HCT116 (cell line): ENCODE results near the gene ASIC3. TPM values are rescaled to one million over a fixed set of nuclear protein-coding genes. Genes with fewer than 3 reads are reported as not detected.
"Not testable (repeated sequence)": the region's sequence is repeated elsewhere in the genome, so short reads cannot be mapped to it uniquely, and the experiment has no call there.

ENCODE experiments used
- ATAC-seq: fragments of 200-7000 bp; cut with Tn5 transposase; 2 replicates; pipeline ENCODE4 v1.9.1; 2020; ENCODE audit warnings: mild to moderate bottlenecking, moderate library complexity
- BruUV-seq: library from RNA; stranded (reverse); fragments of 400-500 nt; replicated peaks from 2 replicates; lab custom pipeline; 2021; lab: Mats Ljungman, UMichigan
- CTCF ChIA-PET: fragments of 300-600 bp; sonication (Branson Sonifier 250); formaldehyde crosslinking; loops from one replicate; lab custom pipeline; 2021; ENCODE audit warnings: antibody characterized with exemption; lab: Charles Lee
- POLR2A ChIA-PET: fragments of 300-600, 350-600 bp; sonication (Branson Sonifier 250); formaldehyde crosslinking; loops from one replicate; lab custom pipeline; 2021; ENCODE audit warnings: antibody characterized with exemption; lab: Charles Lee
- RAD21 ChIA-PET, 2 experiments: fragments of 300-600 bp; sonication (Branson Sonifier 250); formaldehyde crosslinking; loops; one replicate each; lab custom pipeline; 2023; ENCODE audit warnings: low total read pairs in 2 of 2; ENCODE audit not compliant: uncharacterized antibody in 2 of 2, unreplicated experiment in 2 of 2, low non-redundant PET in 1 of 2; lab: Charles Lee
- DNase-seq: peaks from one replicate; pipeline ENCODE4 v3.0.0-alpha.2; 2010; ENCODE audit warnings: low read depth, low spot score
- H2AFZ ChIP-seq: fragments of 200-600 bp; shearing (Covaris generic), sonication (generic); 2 replicates; pipeline ENCODE4 v1.6.1; 2017; ENCODE audit warnings: low read depth, mixed run types, mixed read lengths, antibody characterized with exemption, low read length; ENCODE audit not compliant: poor library complexity, severe bottlenecking
- H3K27ac ChIP-seq: 2 replicates; pipeline ENCODE4 v1.5.1; 2012; ENCODE audit warnings: low read depth, low read length
- H3K27me3 ChIP-seq: fragments of 200-600 bp; sonication (generic); 2 replicates; pipeline ENCODE4 v1.6.1; 2016; ENCODE audit warnings: mixed run types, low read length, mixed read lengths; ENCODE audit not compliant: insufficient read depth
- H3K36me3 ChIP-seq, 2 experiments: fragments of 200-500 bp in 1 of 2; fragments of 200-600 bp in 1 of 2; sonication (Bioruptor generic) in 1 of 2; sonication (generic) in 1 of 2; 2 replicates each; pipeline versions ENCODE4 v1.5.1 to v1.6.1; 2014 to 2016; ENCODE audit warnings: low read length in 2 of 2, inconsistent platforms in 1 of 2, mixed read lengths in 1 of 2, mixed run types in 1 of 2; ENCODE audit not compliant: insufficient read depth in 2 of 2, control insufficient read depth in 1 of 2
- H3K4me1 ChIP-seq, 2 experiments: fragments of 200-600 bp in 1 of 2; sonication (generic) in 1 of 2; 2 replicates each; pipeline versions ENCODE4 v1.5.1 to v1.6.1; 2012 to 2017; ENCODE audit warnings: low read length in 2 of 2, inconsistent platforms in 1 of 2, mild to moderate bottlenecking in 1 of 2, mixed read lengths in 1 of 2, mixed run types in 1 of 2, moderate library complexity in 1 of 2; ENCODE audit not compliant: insufficient read depth in 2 of 2, control insufficient read depth in 1 of 2
- H3K4me2 ChIP-seq: fragments of 200-600 bp; sonication (generic); 2 replicates; pipeline ENCODE4 v1.6.1; 2017; ENCODE audit warnings: mixed run types, low read length, mixed read lengths
- H3K4me3 ChIP-seq, 2 experiments: fragments of 200-600 bp in 1 of 2; sonication (generic) in 1 of 2; replicated peaks in 1 of 2; 2 replicates each; pipeline ENCODE4 v1.5.1; 2011 to 2016; ENCODE audit warnings: low read length in 2 of 2, control low read depth in 1 of 2, low read depth in 1 of 2, mild to moderate bottlenecking in 1 of 2, mixed read lengths in 1 of 2, mixed run types in 1 of 2
- H3K79me2 ChIP-seq: fragments of 200-600 bp; sonication (generic); 2 replicates; pipeline ENCODE4 v1.6.1; 2017; ENCODE audit warnings: mild to moderate bottlenecking, mixed run types, low read length, moderate library complexity, mixed read lengths; ENCODE audit not compliant: insufficient read depth
- H3K9ac ChIP-seq: fragments of 200-600 bp; sonication (generic); 2 replicates; pipeline ENCODE4 v1.6.1; 2016; ENCODE audit warnings: low read length, mixed read lengths
- H3K9me2 ChIP-seq: fragments of 200-600 bp; sonication (generic), shearing (Covaris generic); 2 replicates; pipeline ENCODE4 v1.6.1; 2017; ENCODE audit warnings: mixed run types, mild to moderate bottlenecking, moderate library complexity; ENCODE audit not compliant: insufficient read depth
- H3K9me3 ChIP-seq, 2 experiments: fragments of 200-500 bp in 1 of 2; fragments of 200-600 bp in 1 of 2; sonication (Bioruptor generic) in 1 of 2; sonication (generic) in 1 of 2; 2 replicates each; pipeline ENCODE4 v1.6.1; 2014 to 2017; ENCODE audit warnings: low read length in 2 of 2, mixed read lengths in 2 of 2, inconsistent platforms in 1 of 2, low read depth in 1 of 2, mild to moderate bottlenecking in 1 of 2, mixed run types in 1 of 2, moderate library complexity in 1 of 2; ENCODE audit not compliant: control insufficient read depth in 1 of 2, insufficient read depth in 1 of 2
- H4K20me1 ChIP-seq: fragments of 200-600 bp; sonication (generic), shearing (Covaris generic); 2 replicates; pipeline ENCODE4 v1.6.1; 2017; ENCODE audit warnings: mixed run types, mild to moderate bottlenecking, moderate library complexity; ENCODE audit not compliant: insufficient read depth
- ATF3 ChIP-seq: IDR thresholded peaks from 2 replicates; pipeline ENCODE4 v1.6.1; 2012
- CTCF ChIP-seq, 3 experiments: fragments of 200-600 bp in 1 of 3; sonication (generic) in 1 of 3; IDR thresholded peaks in 2 of 3; conservative IDR thresholded peaks in 1 of 3; 2 replicates each; pipeline ENCODE4 v1.5.1; 2012 to 2017; ENCODE audit warnings: low read depth in 2 of 3, low read length in 2 of 3, antibody characterized with exemption in 1 of 3, borderline replicate concordance in 1 of 3, control low read depth in 1 of 3, mild to moderate bottlenecking in 1 of 3, mixed read lengths in 1 of 3, mixed run types in 1 of 3, moderate library complexity in 1 of 3; ENCODE audit not compliant: insufficient read depth in 1 of 3
- EGR1 ChIP-seq: IDR thresholded peaks from 2 replicates; pipeline ENCODE4 v1.6.1; 2012; ENCODE audit warnings: low read depth
- EZH2 ChIP-seq: fragments of 200-600 bp; sonication (generic); IDR thresholded peaks from 2 replicates; pipeline ENCODE4 v1.6.1; 2017; ENCODE audit warnings: antibody characterized with exemption, mixed run types
- SIN3A ChIP-seq: IDR thresholded peaks from 2 replicates; pipeline ENCODE4 v1.6.1; 2012; ENCODE audit warnings: low read depth
- SP1 ChIP-seq: IDR thresholded peaks from 2 replicates; pipeline ENCODE4 v1.6.1; 2012; ENCODE audit warnings: low read depth
- SRF ChIP-seq: IDR thresholded peaks from 2 replicates; pipeline ENCODE4 v1.6.1; 2012; ENCODE audit warnings: low read depth
- ZBTB33 ChIP-seq: IDR thresholded peaks from 2 replicates; pipeline ENCODE4 v1.6.1; 2011; ENCODE audit warnings: mild to moderate bottlenecking, low read length, moderate library complexity; ENCODE audit not compliant: insufficient replicate concordance; ENCODE audit errors: extremely low read depth
- ZNF274 ChIP-seq: fragments of 200-500 bp; sonication (Bioruptor generic); IDR thresholded peaks from 2 replicates; pipeline ENCODE4 v1.6.1; 2014; ENCODE audit warnings: mild to moderate bottlenecking, low read depth, low read length, inconsistent platforms
- intact Hi-C: fragments of 100-400 bp; cut with micrococcal nuclease; formaldehyde crosslinking; loops from 2 replicates; pipeline ENCODE4 v1.10.0; 2022
- total RNA-seq: library from RNA; stranded (reverse); gene quantifications from one replicate; pipeline ENCODE4 v1.2.1, GENCODE V29; 2021; ENCODE audit not compliant: unreplicated experiment

ASIC3 gene
- total RNA-seq, 1 experiment from 2014 or later = 4.4 TPM

- intact Hi-C loops = no loop called here
- Histone ChIP-seq H3K27ac (no peak overlapping the region), H3K36me3 (peaks cover 0 to 6% of the 10 kb centered on the region in 2 experiments; a peak in 1 of 4 replicates), H3K79me2 (no peaks in the 10 kb centered on the region), H4K20me1 (no peaks in the 10 kb centered on the region), H3K9me3 (no peaks in the 10 kb centered on the region), H3K9me2 (no peaks in the 10 kb centered on the region), H3K4me2 (no peak overlapping the region), H3K27me3 (no peaks in the 10 kb centered on the region), H3K4me1 (peaks cover 16 to 19% of the 10 kb centered on the region in 2 experiments), H2AFZ (no peak overlapping the region), H3K4me3 (no peak overlapping the region), H3K9ac (no peak overlapping the region)
- no TSS peak for BruUV-seq
- TF ChIP-seq SP1 (no peak), ATF3 (no peak), ZNF274 (no peak), CTCF (IDR thresholded peaks at IDR 0.05 in 2 of 3, conservative IDR thresholded peaks at IDR 0.05 in 1 of 3; ENCODE audit: borderline replicate concordance in 1 of 3, insufficient read depth in 1 of 3, low read depth in 2 of 3, low read length in 2 of 3) (no peak), EZH2 (no peak), ZBTB33 (no peak), SRF (no peak), SIN3A (no peak), EGR1 (no peak)
- no peak for DNase-seq
- ChIA-PET POLR2A (no interaction called here), RAD21 (no interaction called here), CTCF (no interaction called here)
- no peak for ATAC-seq
Observed at GRCh38 chr7:151040616-151041375, 7.5 kb upstream of the ASIC3 start.

- H3K79me2 ChIP-seq, BruUV-seq, H3K27ac ChIP-seq, H3K9ac ChIP-seq, DNase-seq, H4K20me1 ChIP-seq, CTCF ChIA-PET, H3K27me3 ChIP-seq, H3K4me2 ChIP-seq, POLR2A ChIA-PET, H3K9me3 ChIP-seq, H3K4me3 ChIP-seq, intact Hi-C loops, H2AFZ ChIP-seq, ATAC-seq, RAD21 ChIA-PET, H3K9me2 ChIP-seq, H3K36me3 ChIP-seq: not testable (repeated sequence)
- peaks cover 16 to 18% of the 10 kb centered on the region in 2 experiments for H3K4me1 ChIP-seq
Observed at GRCh38 chr7:151043449-151043848, 4.9 kb upstream of the ASIC3 start.
